Measurements from ENCODE around the gene NUDT3. TPM values are rescaled to one million over a fixed set of nuclear protein-coding genes. Genes with fewer than 3 reads are reported as not detected.

NUDT3 gene
- polyA plus RNA-seq, 1 of the 3 experiments (the other 2 are of a cell fraction): 11.9 TPM

- no peak for TF ChIP-seq REST (IDR thresholded peaks at IDR 0.05; ENCODE audit: low read depth, low read length)
- TF ChIP-seq USF1 (IDR thresholded peaks at IDR 0.05; ENCODE audit: borderline replicate concordance, low read depth): no peak
- TF ChIP-seq RAD21 (IDR thresholded peaks at IDR 0.05; ENCODE audit: low read length): no peak
- TF ChIP-seq ELF1 (IDR thresholded peaks at IDR 0.05): no peak
- TF ChIP-seq CTCF (IDR thresholded peaks at IDR 0.05): no peak
- TF ChIP-seq TCF12 (IDR thresholded peaks at IDR 0.05): no peak
- no peak for TF ChIP-seq YY1 (IDR thresholded peaks at IDR 0.05; ENCODE audit: low read depth)
- no peak for TF ChIP-seq RFX5 (IDR thresholded peaks at IDR 0.05; ENCODE audit: low read length)
- TF ChIP-seq JUND (IDR thresholded peaks at IDR 0.05): no peak
- no peak for TF ChIP-seq FOSL2 (IDR thresholded peaks at IDR 0.05; ENCODE audit: borderline replicate concordance, low read depth)
- TF ChIP-seq SMC3 (IDR thresholded peaks at IDR 0.05; ENCODE audit: low read depth, low read length): no peak
- no peak for TF ChIP-seq MEF2A (IDR thresholded peaks at IDR 0.05; ENCODE audit: borderline replicate concordance, low read depth)
These were observed 84.0 kb downstream of the NUDT3 start (continued) for GRCh38 chr6:34308483-34308882.

GRCh38 chr6:34305982-34306708 lies 86.3 kb downstream of the NUDT3 start:
- peaks cover 4% of the 10 kb centered on the region for H3F3A ChIP-seq (replicated peaks; ENCODE audit: insufficient read depth)
- peaks cover 49% of the 10 kb centered on the region for H3K79me2 ChIP-seq (ENCODE audit: insufficient read depth)
- TF ChIP-seq JUND (IDR thresholded peaks at IDR 0.05): no peak
- no peaks in the 10 kb centered on the region for H3K27me3 ChIP-seq (ENCODE audit: insufficient read depth)
- no peaks in the 10 kb centered on the region for H3K4me1 ChIP-seq (ENCODE audit: control insufficient read depth in 1 of 2, insufficient read depth in 2 of 2, low read depth in 1 of 2, low read length in 1 of 2)
- DNase-seq: no peak
- no peaks in the 10 kb centered on the region for H3K9me2 ChIP-seq
- no peak overlapping the region for H2AFZ ChIP-seq (ENCODE audit: low read depth)
- no peak overlapping the region for H3K4me3 ChIP-seq (ENCODE audit: low read depth in 2 of 2, low read length in 1 of 2)
- no peak overlapping the region for H3K9ac ChIP-seq
- H3K9me3 ChIP-seq: no peaks in the 10 kb centered on the region
- H3K4me2 ChIP-seq: no peak overlapping the region
- WGBS (ENCODE audit: low lambda C conversion rate): 94% methylated on average over 6 of the region's 6 CpGs
- POLR2A ChIA-PET: no interaction called here
- H3K27ac ChIP-seq (ENCODE audit: low read depth in 2 of 2, low read length in 1 of 2): no peak overlapping the region
- peaks cover 0 to 3% of the 10 kb centered on the region in 2 experiments for H3K36me3 ChIP-seq (replicated peaks in 1 of 2; ENCODE audit: control insufficient read depth in 1 of 2, insufficient read depth in 2 of 2, low read length in 1 of 2)
- peaks cover 21% of the 10 kb centered on the region for H4K20me1 ChIP-seq (ENCODE audit: insufficient read depth)
- CTCF ChIA-PET: interaction anchor here (0.6 to 1.5 kb wide), 4 partner anchors 9 to 38 kb away, joined by 3 to 4 read pairs (median 3); no protein-coding TSS in a partner anchor
